ENCODE measurements around the gene RNF150.
"Not testable (repeated sequence)": the region's sequence is repeated elsewhere in the genome, so short reads cannot be mapped to it uniquely, and the experiment has no call there.

The RNF150 gene

DNA sequence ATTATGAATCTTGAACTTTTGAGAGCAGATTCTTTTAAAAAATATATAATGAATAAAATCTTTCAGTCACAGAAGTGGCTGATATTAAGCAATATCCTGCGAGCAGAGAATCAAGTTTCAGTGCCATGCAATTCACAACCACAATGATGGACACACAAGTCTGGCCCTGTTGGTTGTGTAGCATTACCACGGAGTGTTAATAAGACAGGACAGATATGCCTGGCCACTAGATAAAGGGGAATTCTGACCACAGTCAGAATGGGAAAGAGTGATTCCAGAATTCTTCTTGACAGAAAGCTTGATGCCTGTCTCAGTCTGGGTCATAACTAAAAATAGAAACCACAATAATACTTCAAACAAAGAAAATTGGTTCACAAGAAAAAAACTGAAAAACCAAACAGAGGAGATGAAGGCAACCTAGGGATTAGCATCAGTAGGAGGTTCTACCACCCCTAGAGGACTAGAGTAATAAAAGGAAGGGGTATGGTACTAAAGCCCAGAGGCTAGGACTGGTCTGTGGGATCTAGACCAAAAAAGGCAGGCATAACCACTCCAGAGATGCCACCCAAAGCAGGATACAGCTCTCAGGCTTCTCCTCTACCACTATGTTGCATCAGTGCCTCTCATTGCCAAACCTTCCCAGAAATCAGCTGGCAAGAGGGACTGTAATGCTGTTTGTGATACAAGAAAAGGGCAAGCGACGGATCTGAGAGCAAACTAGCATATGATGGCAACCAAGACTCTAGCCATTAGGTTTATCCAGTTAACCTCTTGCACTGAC lies 59.0 kb downstream of the RNF150 start:
- no peak for DNase-seq

DNA sequence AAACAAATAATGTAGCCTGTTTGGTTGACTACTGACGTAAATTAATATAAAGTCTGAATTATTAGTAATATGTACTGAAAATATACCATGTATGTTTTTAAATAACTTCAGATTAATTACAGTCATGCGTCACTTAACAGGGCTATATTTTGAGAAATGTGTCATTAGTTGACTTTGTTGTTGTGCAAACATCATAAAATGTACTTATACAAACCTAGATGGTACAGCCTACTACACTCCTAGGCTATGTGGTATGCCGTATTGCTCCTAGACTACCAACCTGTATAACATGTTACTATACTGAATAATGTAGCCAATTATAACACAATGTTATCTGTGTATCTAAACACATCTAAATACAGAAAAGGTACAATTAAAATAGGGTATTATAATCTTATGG lies 66.6 kb downstream of the RNF150 start:
- DNase-seq = no peak

DNA sequence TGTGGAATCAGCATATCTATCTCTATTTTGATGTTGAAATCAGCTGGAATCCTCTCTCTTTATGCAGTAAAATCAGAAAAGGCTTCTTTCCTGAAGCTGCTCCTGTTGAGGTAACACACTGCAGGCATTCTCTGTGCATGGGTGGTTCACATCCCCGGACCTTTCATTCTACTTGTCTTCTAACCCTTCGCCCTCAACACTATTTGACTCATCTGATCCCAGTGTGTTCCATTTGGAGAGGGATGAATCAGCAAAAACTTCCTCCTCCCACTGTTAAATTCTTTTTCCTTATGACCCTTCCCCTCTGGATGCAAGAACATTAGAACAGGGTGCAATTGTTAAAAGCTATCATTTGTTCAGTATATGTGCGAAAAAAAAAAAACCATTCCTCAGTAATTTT lies 67.4 kb downstream of the RNF150 start:
- no peak for DNase-seq

DNA sequence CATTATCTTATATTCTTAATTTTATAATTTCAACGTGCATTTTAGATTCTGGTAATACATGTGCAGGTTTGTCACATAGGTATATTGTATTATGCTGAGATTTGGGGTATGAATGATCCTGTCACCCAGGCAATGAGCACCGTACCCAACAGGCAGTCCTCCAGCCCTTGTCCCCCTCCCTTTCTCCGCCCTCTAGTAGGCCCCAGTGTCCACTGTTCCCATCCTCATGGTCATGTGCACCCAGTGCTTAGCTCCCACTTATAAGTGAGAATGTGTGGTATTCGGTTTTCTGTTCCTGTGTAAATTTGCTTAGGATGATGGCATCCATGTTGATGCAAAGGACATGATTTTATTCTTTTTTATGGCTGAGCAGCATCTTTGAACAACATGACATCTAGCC lies 70.6 kb downstream of the RNF150 start:
- DNase-seq = no peak

DNA sequence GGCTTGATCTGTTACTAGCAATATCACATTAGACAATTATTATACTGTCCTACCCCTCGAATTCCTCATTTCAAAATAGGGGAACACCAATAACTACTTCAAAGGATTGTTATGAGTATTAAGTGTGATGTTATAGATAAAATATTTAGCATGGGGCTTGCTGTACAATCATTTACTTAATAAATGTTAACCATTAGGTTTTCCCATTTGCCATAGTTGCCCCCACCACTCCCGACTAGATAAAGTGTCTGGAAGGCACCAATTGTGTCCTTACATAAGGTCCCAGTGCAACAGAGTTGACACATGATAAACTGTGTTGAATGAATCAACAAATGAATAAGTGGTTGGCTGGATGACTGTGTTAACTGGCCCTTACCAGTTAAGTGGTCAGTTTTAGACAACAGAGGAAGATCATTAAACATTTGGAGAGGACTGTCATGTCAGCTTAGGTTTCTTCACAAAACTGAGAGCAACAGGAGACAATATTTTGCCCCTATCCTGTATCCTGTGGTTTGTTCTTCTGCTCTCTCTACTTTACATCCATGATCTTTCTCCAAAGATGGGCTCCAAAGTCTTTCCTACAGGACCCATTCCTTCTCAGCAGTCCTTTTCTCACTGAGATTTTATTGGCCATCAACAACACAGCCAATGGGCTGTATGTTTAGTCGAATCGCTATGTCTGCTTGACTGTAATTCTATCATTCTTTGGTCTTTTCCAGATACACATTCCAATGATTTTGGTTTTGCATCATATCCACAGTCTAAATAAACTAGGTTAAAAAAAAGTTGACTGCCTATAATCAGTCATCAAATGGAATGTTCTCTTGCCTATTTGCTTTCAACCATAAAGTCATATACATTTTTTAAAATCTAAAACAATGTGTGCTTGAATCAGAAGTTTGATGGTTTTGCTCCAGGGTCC lies 74.4 kb downstream of the RNF150 start:
- no peak for DNase-seq

DNA sequence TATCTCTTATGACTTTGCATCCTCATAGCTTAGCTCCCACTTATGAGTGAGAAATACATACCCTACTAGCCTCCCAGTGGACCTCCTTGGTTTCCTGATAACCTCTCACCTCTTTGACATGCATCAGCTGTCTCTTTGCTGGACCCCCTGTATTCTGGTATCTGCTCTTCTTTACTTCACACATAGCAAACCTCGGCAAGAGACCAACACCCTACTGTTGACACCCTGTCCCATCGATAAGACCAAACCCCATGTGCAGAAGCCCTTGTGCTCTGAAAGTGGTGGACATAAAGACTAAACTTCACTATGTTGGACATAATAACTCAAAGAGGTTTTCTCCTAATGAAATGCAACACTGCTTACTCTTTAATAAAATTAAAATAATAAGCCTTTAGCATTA lies 75.7 kb downstream of the RNF150 start:
- no peak for DNase-seq

DNA sequence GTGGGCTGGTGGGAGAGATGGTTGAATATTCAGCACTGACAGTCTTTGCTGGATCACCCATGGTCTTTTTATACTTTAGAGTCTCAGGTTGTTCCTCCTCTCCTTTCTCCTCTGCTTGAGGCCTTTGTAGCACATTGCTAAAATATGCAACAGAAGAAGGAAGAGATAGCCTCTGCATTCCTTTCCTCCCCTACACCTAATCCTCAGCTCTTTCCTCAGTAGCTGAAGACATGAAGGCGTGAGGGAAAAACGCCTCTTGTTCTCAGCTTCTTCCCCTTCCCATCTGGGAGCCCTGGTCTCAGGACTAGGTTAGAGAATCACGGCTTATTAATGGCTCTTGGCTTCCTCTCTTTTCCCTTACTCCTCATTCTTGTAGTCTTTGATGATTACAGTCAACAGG lies 76.8 kb downstream of the RNF150 start:
- no peak for DNase-seq

DNA sequence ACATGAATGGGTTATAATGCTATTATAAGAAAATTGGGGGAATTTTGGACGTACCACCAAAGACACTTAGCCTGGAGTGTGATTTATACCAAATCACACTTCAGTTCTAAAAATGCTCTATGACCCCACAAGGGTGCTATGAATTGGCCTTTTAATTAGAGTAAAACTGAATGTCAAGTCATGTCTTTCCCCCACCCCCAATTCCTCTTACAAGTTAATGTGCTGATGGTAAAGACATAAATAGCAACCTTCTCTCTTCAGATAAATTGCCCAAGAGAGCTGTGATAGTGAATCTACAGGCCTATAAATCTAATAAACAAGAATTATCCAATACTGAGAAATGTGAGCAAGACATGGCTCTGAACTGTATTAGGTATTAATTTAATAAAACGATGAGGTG lies 78.8 kb downstream of the RNF150 start:
- no peak for DNase-seq

DNA sequence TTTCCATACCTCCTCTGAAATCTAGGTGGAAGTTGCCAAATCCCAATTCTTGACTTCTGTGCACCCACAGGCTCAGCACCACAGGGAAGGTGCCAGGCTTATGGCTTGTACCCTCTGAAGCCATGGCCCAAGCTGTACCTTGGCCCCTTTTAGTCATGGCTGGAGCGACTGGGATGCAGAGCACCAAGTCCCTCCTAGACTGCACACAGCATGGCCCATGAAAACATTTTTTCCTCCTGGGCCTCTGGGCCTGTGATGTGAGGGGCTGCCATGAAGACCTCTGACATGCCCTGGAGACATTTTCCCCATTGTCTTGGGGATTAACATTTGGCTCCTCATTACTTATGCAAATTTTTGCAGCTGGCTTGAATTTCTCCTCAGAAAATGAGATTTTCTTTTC lies 82.3 kb downstream of the RNF150 start:
- not testable (repeated sequence) for DNase-seq

DNA sequence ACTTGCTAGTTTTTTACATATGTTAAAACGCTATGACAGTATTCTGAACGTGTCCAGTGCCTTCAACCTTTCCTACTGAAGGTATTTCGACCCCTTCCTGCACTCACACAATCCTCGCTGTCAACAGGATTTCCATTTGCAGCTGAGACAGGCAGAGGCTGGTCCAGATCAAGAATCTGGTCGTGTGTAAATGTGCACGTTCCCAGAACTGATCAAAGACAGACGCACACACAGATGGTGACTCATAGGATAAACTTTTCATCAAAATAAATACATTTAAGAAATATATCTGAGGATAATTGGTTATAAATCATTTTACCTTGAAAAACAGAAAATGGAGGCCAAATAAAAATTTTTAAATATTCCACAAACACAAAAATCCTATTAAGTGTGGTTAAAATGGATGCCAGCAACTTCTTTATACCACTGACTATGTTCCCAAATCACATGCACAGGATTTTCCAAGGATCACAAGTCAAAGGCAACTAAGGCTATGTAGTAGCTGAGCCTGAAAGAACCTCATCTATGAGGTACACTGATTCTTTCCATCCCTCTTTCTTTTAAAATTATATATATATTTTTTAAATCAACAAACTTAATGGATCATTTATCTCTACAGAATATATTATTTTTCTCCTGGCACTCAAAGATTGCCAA lies 85.9 kb downstream of the RNF150 start:
- no peak for DNase-seq

DNA sequence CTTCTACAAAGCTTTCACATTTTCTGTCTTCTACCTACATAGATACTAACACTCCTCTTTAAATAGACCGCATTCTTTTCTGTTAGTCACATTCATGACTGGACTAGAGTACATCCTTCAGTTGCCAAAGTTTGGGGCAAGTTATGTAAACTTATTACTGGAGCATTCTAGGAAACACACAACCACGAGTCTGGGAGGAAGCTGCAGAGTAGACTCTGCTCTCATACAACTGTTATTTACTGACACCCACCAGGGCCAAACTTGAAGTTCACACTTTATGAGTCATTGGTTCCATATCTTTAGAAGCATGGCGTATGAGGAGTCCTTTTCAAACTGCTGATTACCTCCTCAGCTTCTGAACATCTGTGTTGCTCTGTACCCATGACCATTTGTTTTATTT lies 87.0 kb downstream of the RNF150 start:
- no peak for DNase-seq

DNA sequence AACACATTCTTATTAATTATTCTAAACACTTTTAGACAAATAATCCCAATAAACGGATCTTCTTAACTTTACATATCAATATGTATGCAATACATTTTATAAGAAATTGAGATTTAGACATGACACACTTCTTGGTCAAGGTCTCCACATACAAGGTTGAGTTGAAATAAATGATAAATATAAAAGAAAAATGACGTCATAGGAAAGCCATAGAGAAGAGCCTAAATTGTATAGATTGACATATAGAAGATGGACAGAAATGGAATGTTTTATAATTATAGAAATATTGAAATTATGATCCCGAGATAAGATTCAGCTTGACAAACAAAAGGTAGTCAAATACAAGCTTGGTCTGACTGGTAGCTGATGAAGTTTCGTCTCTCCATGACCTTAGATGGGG lies 87.4 kb downstream of the RNF150 start:
- no peak for DNase-seq

DNA sequence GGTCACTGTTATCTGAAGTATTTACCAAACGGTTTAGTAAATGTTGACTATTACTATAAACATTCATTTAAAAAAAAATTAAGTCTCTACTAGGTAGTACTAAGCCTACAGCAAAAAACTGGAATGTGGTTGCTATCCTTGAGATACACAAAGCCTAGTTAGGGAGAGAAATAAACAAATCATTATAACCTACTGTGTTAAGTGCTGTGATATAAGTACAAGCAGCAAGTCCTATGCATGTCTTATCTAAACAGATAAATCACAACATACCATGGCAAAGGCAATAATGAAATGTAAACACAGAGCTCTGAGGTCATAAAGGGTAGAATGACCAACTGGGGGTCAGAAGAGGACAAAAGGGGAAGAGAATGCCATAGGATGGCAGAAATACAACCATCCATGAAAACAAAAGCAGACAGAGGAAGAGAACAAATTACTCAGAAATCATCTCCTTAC lies 92.2 kb downstream of the RNF150 start:
- DNase-seq = no peak

DNA sequence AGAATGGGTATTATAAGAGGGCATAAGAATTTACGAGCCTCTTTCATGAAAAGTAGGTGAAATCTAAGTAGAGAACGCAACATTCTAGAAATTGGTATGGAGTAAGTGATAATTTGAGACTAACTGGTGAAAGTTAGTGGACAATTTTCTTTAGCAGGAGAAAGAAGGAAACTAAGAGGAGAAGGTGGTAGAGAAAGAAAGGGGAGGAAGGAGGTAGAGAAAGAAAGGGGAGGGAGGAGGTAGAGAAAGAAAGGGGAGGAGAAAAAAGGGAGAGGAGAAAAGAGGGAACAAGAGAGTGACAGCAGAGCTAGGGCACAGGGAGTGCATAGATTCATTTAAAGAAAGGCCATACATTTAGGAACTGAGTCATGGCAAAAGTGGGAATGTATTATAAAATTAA lies 94.1 kb downstream of the RNF150 start:
- no peak for DNase-seq

DNA sequence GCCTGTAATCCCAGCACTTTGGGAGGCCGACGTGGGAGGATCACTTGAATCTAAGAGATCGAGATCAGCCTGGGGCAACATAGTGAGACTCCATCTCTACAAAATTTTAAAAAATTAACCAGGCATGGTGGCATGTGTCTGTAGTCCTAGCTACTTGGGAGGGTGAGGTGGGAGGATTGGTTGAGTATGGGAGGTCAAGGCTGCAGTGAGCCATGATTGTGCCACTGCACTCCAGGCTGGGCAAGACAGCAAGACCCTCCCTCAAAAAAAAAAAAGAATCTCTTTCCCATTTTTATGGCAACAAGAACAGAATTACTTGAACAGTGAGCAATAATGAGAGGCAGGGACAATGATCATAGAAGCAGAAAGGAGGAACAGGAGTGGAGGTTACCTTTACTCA lies 94.8 kb downstream of the RNF150 start:
- no peak for DNase-seq

DNA sequence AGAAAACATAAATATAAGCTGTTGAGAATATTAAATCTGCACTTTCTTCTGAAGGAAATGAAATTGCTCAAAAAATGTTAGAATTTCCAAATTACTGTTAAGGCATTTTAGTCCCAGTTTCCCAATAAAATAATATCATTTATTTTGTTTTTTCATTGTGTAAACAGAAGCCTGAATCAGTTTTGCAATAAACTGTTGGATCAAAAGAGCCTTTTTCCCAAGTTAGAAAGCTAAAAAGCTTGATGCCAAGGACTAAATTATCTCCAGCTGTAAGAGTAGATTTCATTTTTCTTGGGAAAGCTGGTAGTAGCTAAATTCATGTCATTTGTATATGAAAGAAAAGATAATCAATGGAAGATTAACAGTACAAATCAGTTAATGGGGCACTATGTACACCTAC lies 95.8 kb downstream of the RNF150 start:
- no peak for DNase-seq

DNA sequence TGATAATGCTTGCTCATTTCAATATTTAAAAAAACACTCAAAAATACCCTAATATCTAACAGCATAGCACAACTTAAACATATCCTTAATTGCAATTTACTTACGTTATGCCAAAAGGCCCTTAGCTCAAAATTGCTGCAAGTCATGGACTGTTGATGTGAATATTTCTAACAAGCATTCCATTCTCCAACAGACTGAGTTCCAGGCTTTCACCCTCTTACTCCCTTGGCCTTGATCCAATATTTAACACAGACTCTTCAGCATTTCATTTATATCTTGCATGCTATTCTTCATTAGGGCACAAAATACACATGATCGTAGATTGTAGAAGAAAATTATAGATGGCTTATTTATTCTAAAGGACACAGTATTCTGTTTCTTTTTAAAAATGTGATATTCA lies 96.5 kb downstream of the RNF150 start:
- no peak for DNase-seq

DNA sequence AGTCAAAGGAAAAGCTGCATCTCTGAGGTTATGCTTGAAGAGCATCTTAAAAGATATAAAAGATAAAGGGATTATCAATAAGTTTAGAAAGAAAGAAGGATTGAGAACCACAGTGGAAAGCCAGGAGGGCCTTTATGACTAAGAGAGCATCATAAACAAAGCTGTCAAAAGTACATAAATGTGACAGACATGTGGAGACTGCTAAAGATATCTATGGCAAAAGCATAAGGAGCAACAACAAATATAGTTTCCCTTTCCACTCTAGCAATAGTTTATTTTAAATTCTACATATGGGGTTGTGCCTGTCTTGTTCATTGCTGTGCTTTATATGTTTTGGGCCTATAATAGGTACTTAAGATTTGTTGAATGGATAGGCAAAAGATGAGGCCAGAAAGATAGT lies 97.3 kb downstream of the RNF150 start:
- DNase-seq = no peak

DNA sequence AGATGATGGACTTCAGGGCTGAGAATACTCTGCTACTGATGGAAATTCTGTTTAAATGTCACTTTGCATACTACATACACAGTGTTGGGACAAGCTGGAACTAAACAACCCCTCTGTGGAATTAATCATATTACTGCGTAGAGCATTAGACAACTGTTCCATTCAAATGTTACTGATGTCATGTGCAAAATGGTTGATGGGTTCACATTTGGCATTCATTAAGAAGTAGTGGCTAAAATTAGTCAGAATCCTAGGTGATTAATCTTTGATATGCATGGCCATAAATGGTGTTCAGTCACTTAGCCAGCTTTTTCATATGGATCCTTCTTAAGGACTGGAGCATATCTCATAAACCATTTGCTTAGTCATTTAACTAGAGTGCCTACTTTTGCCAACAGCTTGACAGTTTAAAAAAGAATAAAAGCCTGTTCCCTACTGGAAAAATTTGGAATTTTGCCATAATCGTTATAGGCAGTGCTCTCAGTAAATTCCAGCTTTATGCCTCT lies 105.2 kb downstream of the RNF150 start:
- no peak for DNase-seq

DNA sequence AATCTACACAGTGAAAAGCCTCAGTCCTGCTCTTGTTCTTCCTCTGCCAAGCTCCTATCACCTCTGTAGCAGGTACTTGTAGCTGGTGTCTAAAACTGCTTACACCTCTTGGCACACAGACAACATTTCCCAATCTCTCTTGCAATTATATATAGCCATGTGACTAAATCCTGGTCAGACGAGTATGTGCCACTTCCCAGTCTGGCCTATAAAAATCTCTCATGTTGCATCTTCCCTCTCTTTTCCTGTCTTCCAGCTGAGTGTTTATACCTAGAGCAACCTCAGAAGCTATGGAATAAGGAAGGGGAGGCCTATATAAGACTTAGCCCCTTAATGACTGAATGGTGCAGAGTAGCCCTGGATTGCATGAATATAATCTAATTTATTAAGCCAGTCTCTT lies 105.8 kb downstream of the RNF150 start:
- DNase-seq = no peak

DNA sequence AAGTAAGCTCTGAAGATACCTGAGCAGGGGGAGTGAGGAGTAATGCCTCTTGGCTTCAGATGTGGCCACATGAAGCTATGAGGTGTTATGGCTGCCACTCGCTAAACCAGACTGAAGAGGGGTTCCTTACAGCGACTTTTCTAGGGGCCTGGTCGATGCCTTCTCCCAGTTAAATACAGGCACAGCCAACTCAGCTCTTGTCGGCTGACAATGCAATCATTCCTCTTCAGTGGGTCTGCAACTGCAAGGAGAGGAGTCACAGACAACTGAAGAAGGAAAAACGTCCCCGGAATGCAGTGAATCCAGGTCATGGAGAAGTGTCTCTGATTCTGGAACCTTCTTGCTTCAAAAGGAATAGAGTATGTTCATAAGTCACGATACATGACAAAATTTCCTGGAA lies 106.4 kb downstream of the RNF150 start:
- DNase-seq = no peak

DNA sequence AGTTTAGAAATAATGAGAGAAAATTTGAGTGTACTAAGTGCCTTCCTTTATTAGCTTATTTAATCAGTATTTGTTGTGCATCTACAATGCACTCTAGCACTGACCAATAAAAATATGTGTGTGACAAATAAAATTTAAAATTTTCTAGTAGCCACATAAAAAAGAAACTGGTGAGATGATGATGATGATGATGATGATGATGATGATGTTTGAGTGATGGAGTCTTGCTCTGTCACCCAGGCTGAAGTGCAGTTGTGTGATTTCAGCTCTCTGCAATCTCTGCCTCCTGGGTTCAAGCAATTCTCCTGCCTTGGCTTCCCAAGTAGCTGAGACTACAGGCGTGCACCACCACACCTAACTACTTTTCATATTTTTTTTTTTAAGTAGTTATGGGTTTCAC lies 110.2 kb downstream of the RNF150 start:
- DNase-seq = no peak

DNA sequence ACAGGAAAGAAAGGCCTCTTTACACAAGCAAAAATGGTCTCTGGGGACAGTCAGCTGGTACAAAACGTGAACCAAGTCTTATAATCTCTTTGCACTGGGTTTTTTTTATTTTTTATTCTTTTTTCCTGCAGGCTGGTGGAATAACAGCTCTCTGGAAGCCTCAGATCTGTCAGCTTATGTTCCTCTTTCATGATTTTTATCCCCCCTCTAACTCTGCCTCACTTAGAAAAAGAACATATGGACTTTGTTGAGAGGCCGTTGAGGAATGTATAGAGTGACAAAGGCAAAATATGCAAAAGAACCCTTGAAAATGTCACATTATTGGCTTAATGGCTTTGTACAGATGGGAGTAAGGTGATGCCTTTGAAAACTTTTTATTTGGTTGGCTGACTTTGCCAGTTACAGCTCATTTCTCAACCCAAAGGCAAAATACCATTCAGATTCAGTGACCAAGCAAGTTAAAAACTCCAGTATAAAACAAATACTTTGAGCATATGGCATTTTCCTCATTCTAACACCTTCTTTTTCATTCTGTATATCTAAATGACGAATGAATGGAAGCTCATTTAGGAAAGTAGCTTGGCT lies 111.1 kb downstream of the RNF150 start:
- no peak for DNase-seq
